Caco-2 (cell line): Measurements from ENCODE around the gene EPG5. TPM values are rescaled to one million over a fixed set of nuclear protein-coding genes. Genes with fewer than 3 reads are reported as not detected.
"Not testable (repeated sequence)": the region's sequence is repeated elsewhere in the genome, so short reads cannot be mapped to it uniquely, and the experiment has no call there.

ENCODE experiments used
- BruUV-seq: library from RNA; stranded (reverse); fragments of 400-500 nt; replicated peaks from 2 replicates; lab custom pipeline; 2021; lab: Mats Ljungman, UMichigan
- CTCF ChIA-PET: fragments of 300-600 bp; sonication (Branson Sonifier 250); formaldehyde crosslinking; loops from one replicate; lab custom pipeline; 2022; ENCODE audit warnings: antibody characterized with exemption; lab: Charles Lee
- POLR2A ChIA-PET: fragments of 300-600 bp; sonication (Branson Sonifier 250); formaldehyde crosslinking; loops from one replicate; lab custom pipeline; 2022; ENCODE audit warnings: antibody characterized with exemption; lab: Charles Lee
- DNase-seq, 2 experiments: peaks; one replicate each; pipeline versions ENCODE4 v3.0.0 to v3.0.0-alpha.2; 2020 to 2022
- H3K27me3 ChIP-seq: replicated peaks from 2 replicates; pipeline ENCODE4 v1.6.0; 2011; ENCODE audit warnings: low read length; ENCODE audit not compliant: control insufficient read depth, insufficient read depth
- H3K36me3 ChIP-seq: 2 replicates; pipeline ENCODE4 v1.5.1; 2011; ENCODE audit warnings: low read length; ENCODE audit not compliant: control insufficient read depth, insufficient read depth
- H3K4me1 ChIP-seq: fragments of 250-450 bp; sonication (Bioruptor Pico); 2 replicates; pipeline ENCODE4 v1.5.1; 2020; ENCODE audit warnings: mild to moderate bottlenecking
- H3K4me3 ChIP-seq: 2 replicates; pipeline ENCODE4 v1.5.1; 2011; ENCODE audit warnings: low read depth, mild to moderate bottlenecking, control low read depth, low read length
- H3K9me3 ChIP-seq: fragments of 250-450 bp; sonication (Bioruptor Pico); 2 replicates; pipeline ENCODE4 v1.5.1; 2020; ENCODE audit warnings: mild to moderate bottlenecking, moderate library complexity
- H3K27ac Mint-ChIP-seq: one replicate; pipeline ENCODE4 v1.8.0; 2022; ENCODE audit warnings: mixed read lengths; ENCODE audit not compliant: unreplicated experiment
- H3K27me3 Mint-ChIP-seq: one replicate; pipeline ENCODE4 v1.8.0; 2022; ENCODE audit warnings: mixed read lengths; ENCODE audit not compliant: insufficient read depth, unreplicated experiment
- H3K36me3 Mint-ChIP-seq: one replicate; pipeline ENCODE4 v1.8.0; 2022; ENCODE audit warnings: mild to moderate bottlenecking, mixed read lengths; ENCODE audit not compliant: insufficient read depth, unreplicated experiment
- H3K4me1 Mint-ChIP-seq: one replicate; pipeline ENCODE4 v1.8.0; 2022; ENCODE audit warnings: low read depth, mixed read lengths; ENCODE audit not compliant: unreplicated experiment
- H3K4me3 Mint-ChIP-seq: one replicate; pipeline ENCODE4 v1.8.0; 2022; ENCODE audit warnings: mild to moderate bottlenecking, moderate library complexity, mixed read lengths; ENCODE audit not compliant: unreplicated experiment
- H3K9me3 Mint-ChIP-seq: one replicate; pipeline ENCODE4 v1.8.0; 2022; ENCODE audit warnings: mixed read lengths; ENCODE audit not compliant: unreplicated experiment
- CTCF ChIP-seq, 2 experiments: fragments of 200-600 bp in 1 of 2; IDR thresholded peaks; 1 replicate in 1 of 2; 2 replicates in 1 of 2; pipeline versions ENCODE4 v1.5.1 to v1.8.0; 2011 to 2022; ENCODE audit warnings: antibody characterized with exemption in 1 of 2, control low read depth in 1 of 2, inconsistent platforms in 1 of 2, low read depth in 1 of 2, low read length in 1 of 2, mild to moderate bottlenecking in 1 of 2, moderate library complexity in 1 of 2; ENCODE audit not compliant: insufficient read depth in 1 of 2, severe bottlenecking in 1 of 2, unreplicated experiment in 1 of 2
- intact Hi-C: fragments of 100-400 bp; cut with micrococcal nuclease; formaldehyde crosslinking; loops from one replicate; pipeline ENCODE4 v1.10.0; 2022; ENCODE audit not compliant: unreplicated experiment
- total RNA-seq: library from RNA; stranded (reverse); gene quantifications from 2 replicates; pipeline ENCODE4 v1.2.3, GENCODE V29; 2022

Gene EPG5
- total RNA-seq, 1 experiment from 2014 or later = 12.0 TPM

- H3K9me3 ChIP-seq = no peaks in the 10 kb centered on the region
- no peaks in the 10 kb centered on the region for H3K36me3 Mint-ChIP-seq
- intact Hi-C loops = no loop called here
- H3K4me3 ChIP-seq = no peak overlapping the region
- H3K4me1 ChIP-seq = no peaks in the 10 kb centered on the region
- ChIA-PET POLR2A (no interaction called here), CTCF (no interaction called here)
- no peak for DNase-seq
- no peaks in the 10 kb centered on the region for H3K9me3 Mint-ChIP-seq
- no peaks in the 10 kb centered on the region for H3K4me1 Mint-ChIP-seq
- H3K27ac Mint-ChIP-seq = no peak overlapping the region
- no TSS peak for BruUV-seq
- TF ChIP-seq CTCF (IDR thresholded peaks at IDR 0.05; ENCODE audit: insufficient read depth in 1 of 2, low read depth in 1 of 2, low read length in 1 of 2, severe bottlenecking in 1 of 2, unreplicated experiment in 1 of 2) = no peak
- no peaks in the 10 kb centered on the region for H3K27me3 ChIP-seq
- H3K36me3 ChIP-seq = no peaks in the 10 kb centered on the region
- H3K27me3 Mint-ChIP-seq = no peaks in the 10 kb centered on the region
- no peak overlapping the region for H3K4me3 Mint-ChIP-seq
Measured at GRCh38 chr18:45820106-45820745, 146.9 kb downstream of the EPG5 start.

- CTCF ChIA-PET, intact Hi-C loops, H3K4me3 Mint-ChIP-seq, H3K4me3 ChIP-seq, H3K4me1 ChIP-seq, DNase-seq, H3K9me3 Mint-ChIP-seq, H3K27me3 Mint-ChIP-seq, BruUV-seq, H3K4me1 Mint-ChIP-seq, POLR2A ChIA-PET, H3K9me3 ChIP-seq, H3K27ac Mint-ChIP-seq, H3K36me3 ChIP-seq, H3K27me3 ChIP-seq, H3K36me3 Mint-ChIP-seq: not testable (repeated sequence)
Measured at GRCh38 chr18:45818765-45819164, 148.4 kb downstream of the EPG5 start.

- BruUV-seq = no TSS peak
- no peaks in the 10 kb centered on the region for H3K9me3 ChIP-seq
- Mint-ChIP-seq H3K9me3 (no peaks in the 10 kb centered on the region), H3K36me3 (no peaks in the 10 kb centered on the region), H3K4me3 (no peak overlapping the region), H3K4me1 (no peaks in the 10 kb centered on the region), H3K27me3 (no peaks in the 10 kb centered on the region), H3K27ac (no peak overlapping the region)
- H3K27me3 ChIP-seq = no peaks in the 10 kb centered on the region
- H3K4me3 ChIP-seq = no peak overlapping the region
- no peaks in the 10 kb centered on the region for H3K36me3 ChIP-seq
- CTCF ChIA-PET = no interaction called here
- DNase-seq = no peak
- no peaks in the 10 kb centered on the region for H3K4me1 ChIP-seq
- TF ChIP-seq CTCF (IDR thresholded peaks at IDR 0.05; ENCODE audit: insufficient read depth in 1 of 2, low read depth in 1 of 2, low read length in 1 of 2, severe bottlenecking in 1 of 2, unreplicated experiment in 1 of 2) = no peak
- intact Hi-C loops = no loop called here
- POLR2A ChIA-PET = no interaction called here
Measured at GRCh38 chr18:45817543-45817942, 149.6 kb downstream of the EPG5 start.

GRCh38 chr18:45814733-45815132, 152.4 kb downstream of the EPG5 start:
- H3K4me3 Mint-ChIP-seq, H3K27me3 ChIP-seq, H3K4me1 ChIP-seq, H3K36me3 ChIP-seq, H3K27ac Mint-ChIP-seq, intact Hi-C loops, BruUV-seq, H3K4me1 Mint-ChIP-seq, POLR2A ChIA-PET, H3K9me3 Mint-ChIP-seq, H3K4me3 ChIP-seq, CTCF ChIA-PET, H3K9me3 ChIP-seq, H3K27me3 Mint-ChIP-seq, H3K36me3 Mint-ChIP-seq, DNase-seq: not testable (repeated sequence)

GRCh38 chr18:45807144-45807543, 160.0 kb downstream of the EPG5 start:
- H3K4me3 Mint-ChIP-seq, BruUV-seq, H3K9me3 ChIP-seq, H3K4me3 ChIP-seq, POLR2A ChIA-PET, intact Hi-C loops, H3K36me3 ChIP-seq, H3K4me1 ChIP-seq, H3K36me3 Mint-ChIP-seq, H3K27me3 Mint-ChIP-seq, H3K27ac Mint-ChIP-seq, H3K27me3 ChIP-seq, H3K4me1 Mint-ChIP-seq, DNase-seq, H3K9me3 Mint-ChIP-seq: not testable (repeated sequence)
- CTCF ChIA-PET = interaction anchor here (0.6 kb wide), 1 partner anchor 70 kb away, joined by 3 read pairs; no protein-coding TSS in a partner anchor
